H9 (cell line): ENCODE results near the gene SNX33. TPM values are rescaled to one million over a fixed set of nuclear protein-coding genes. Genes with fewer than 3 reads are reported as not detected.
"Not testable (repeated sequence)": the region's sequence is repeated elsewhere in the genome, so short reads cannot be mapped to it uniquely, and the experiment has no call there.

Source experiments
- DNase-seq: peaks from one replicate; pipeline ENCODE4 v3.0.0-alpha.2; 2017
- H2AFZ ChIP-seq: one replicate; pipeline ENCODE4 v1.6.1; 2013; ENCODE audit warnings: mild to moderate bottlenecking, low read length, control low read depth, moderate library complexity
- H2AK5ac ChIP-seq: 2 replicates; pipeline ENCODE4 v1.6.1; 2013; ENCODE audit warnings: low read length, control low read depth, mixed read lengths; ENCODE audit not compliant: insufficient read length
- H2BK120ac ChIP-seq: one replicate; pipeline ENCODE4 v1.6.1; 2013; ENCODE audit warnings: low read depth, mild to moderate bottlenecking, low read length, control low read depth, inconsistent platforms; ENCODE audit not compliant: poor library complexity, severe bottlenecking
- H2BK12ac ChIP-seq: 2 replicates; pipeline ENCODE4 v1.6.1; 2013; ENCODE audit warnings: low read length, control low read depth, mixed read lengths, low read depth; ENCODE audit not compliant: insufficient read length
- H2BK15ac ChIP-seq: 2 replicates; pipeline ENCODE4 v1.6.1; 2013; ENCODE audit warnings: low read depth, low read length, control low read depth
- H2BK20ac ChIP-seq: one replicate; pipeline ENCODE4 v1.6.1; 2013; ENCODE audit warnings: low read depth, mild to moderate bottlenecking, low read length, control low read depth, inconsistent platforms; ENCODE audit not compliant: poor library complexity, severe bottlenecking
- H2BK5ac ChIP-seq: 2 replicates; pipeline ENCODE4 v1.6.1; 2013; ENCODE audit warnings: low read length, control low read depth, mixed read lengths; ENCODE audit not compliant: insufficient read length
- H3K14ac ChIP-seq: 2 replicates; pipeline ENCODE4 v1.6.1; 2013; ENCODE audit warnings: low read length, control low read depth; ENCODE audit not compliant: insufficient read depth
- H3K18ac ChIP-seq: 2 replicates; pipeline ENCODE4 v1.6.1; 2013; ENCODE audit warnings: low read depth, mild to moderate bottlenecking, mixed read lengths, low read length, control low read depth; ENCODE audit not compliant: insufficient read length
- H3K23ac ChIP-seq: 2 replicates; pipeline ENCODE4 v1.6.1; 2013; ENCODE audit warnings: low read length, control low read depth, mixed read lengths, low read depth; ENCODE audit not compliant: insufficient read length
- H3K23me2 ChIP-seq: 2 replicates; pipeline ENCODE4 v1.6.1; 2013; ENCODE audit warnings: low read depth, mild to moderate bottlenecking, mixed read lengths, low read length, control low read depth; ENCODE audit not compliant: insufficient read length, poor library complexity, severe bottlenecking
- H3K27ac ChIP-seq: 2 replicates; pipeline ENCODE4 v1.5.1; 2013; ENCODE audit warnings: low read length, control low read depth, mixed read lengths, low read depth; ENCODE audit not compliant: insufficient read length
- H3K27me3 ChIP-seq: 2 replicates; pipeline ENCODE4 v1.6.1; 2013; ENCODE audit warnings: low read length, control low read depth, inconsistent platforms; ENCODE audit not compliant: insufficient read depth
- H3K4ac ChIP-seq: 2 replicates; pipeline ENCODE4 v1.6.1; 2013; ENCODE audit warnings: low read depth, mild to moderate bottlenecking, control low read depth, inconsistent platforms, low read length, moderate library complexity
- H3K4me1 ChIP-seq: 2 replicates; pipeline ENCODE4 v1.6.1; 2013; ENCODE audit warnings: low read length, control low read depth, inconsistent platforms; ENCODE audit not compliant: insufficient read depth
- H3K4me2 ChIP-seq: 2 replicates; pipeline ENCODE4 v1.6.1; 2013; ENCODE audit warnings: low read length, control low read depth, mixed read lengths; ENCODE audit not compliant: insufficient read length, insufficient read depth
- H3K56ac ChIP-seq: 2 replicates; pipeline ENCODE4 v1.6.1; 2013; ENCODE audit warnings: low read depth, mild to moderate bottlenecking, mixed read lengths, low read length, control low read depth; ENCODE audit not compliant: insufficient read length
- H3K79me1 ChIP-seq: 2 replicates; pipeline ENCODE4 v1.6.1; 2013; ENCODE audit warnings: low read depth, mild to moderate bottlenecking, moderate library complexity, low read length, control low read depth, inconsistent platforms; ENCODE audit not compliant: insufficient read depth, poor library complexity, severe bottlenecking
- H3K79me2 ChIP-seq: 2 replicates; pipeline ENCODE4 v1.6.1; 2013; ENCODE audit warnings: low read length, control low read depth, inconsistent platforms; ENCODE audit not compliant: insufficient read depth
- H3K9ac ChIP-seq: 2 replicates; pipeline ENCODE4 v1.6.1; 2013; ENCODE audit warnings: low read length, control low read depth, mixed read lengths; ENCODE audit not compliant: insufficient read length; ENCODE audit errors: extremely low read depth
- H3K9me3 ChIP-seq: one replicate; pipeline ENCODE4 v1.6.1; 2013; ENCODE audit warnings: low read depth, low read length, inconsistent platforms; ENCODE audit not compliant: control insufficient read depth
- H3T11ph ChIP-seq: one replicate; pipeline ENCODE4 v1.6.1; 2013; ENCODE audit warnings: mild to moderate bottlenecking, low read length, control low read depth, inconsistent platforms
- H4K20me1 ChIP-seq: one replicate; pipeline ENCODE4 v1.6.1; 2013; ENCODE audit not compliant: control insufficient read depth, insufficient read length, insufficient read depth
- H4K5ac ChIP-seq: 2 replicates; pipeline ENCODE4 v1.6.1; 2013; ENCODE audit warnings: low read depth, mild to moderate bottlenecking, mixed read lengths, low read length, control low read depth; ENCODE audit not compliant: insufficient read length
- H4K8ac ChIP-seq: replicated peaks from 2 replicates; pipeline ENCODE4 v1.6.1; 2013; ENCODE audit warnings: low read length, control low read depth, mixed read lengths, low read depth; ENCODE audit not compliant: insufficient read length
- H4K91ac ChIP-seq: 2 replicates; pipeline ENCODE4 v1.6.1; 2013; ENCODE audit warnings: low read depth, mild to moderate bottlenecking, moderate library complexity, mixed read lengths, low read length, control low read depth; ENCODE audit not compliant: insufficient read length
- H3K27ac Mint-ChIP-seq, 3 experiments: 2 replicates in 2 of 3; 3 replicates in 1 of 3; pipeline ENCODE4 v1.8.0; 2020 to 2021; ENCODE audit warnings: mixed read lengths in 3 of 3, mild to moderate bottlenecking in 1 of 3, moderate library complexity in 1 of 3
- H3K27me3 Mint-ChIP-seq: 2 replicates; pipeline ENCODE4 v1.8.0; 2021; ENCODE audit warnings: low read depth, mild to moderate bottlenecking, moderate library complexity, mixed read lengths
- H3K36me3 Mint-ChIP-seq, 3 experiments: 2 replicates in 2 of 3; 3 replicates in 1 of 3; pipeline ENCODE4 v1.8.0; 2020 to 2021; ENCODE audit warnings: low read depth in 3 of 3, mixed read lengths in 3 of 3; ENCODE audit not compliant: insufficient read depth in 1 of 3
- H3K4me1 Mint-ChIP-seq, 2 experiments: 2 replicates each; pipeline ENCODE4 v1.8.0; 2020; ENCODE audit warnings: mixed read lengths in 2 of 2
- H3K4me3 Mint-ChIP-seq, 2 experiments: 2 replicates in 1 of 2; 3 replicates in 1 of 2; pipeline ENCODE4 v1.8.0; 2020 to 2021; ENCODE audit warnings: mild to moderate bottlenecking in 2 of 2, mixed read lengths in 2 of 2, moderate library complexity in 1 of 2
- H3K9me3 Mint-ChIP-seq, 2 experiments: 2 replicates in 1 of 2; 3 replicates in 1 of 2; pipeline ENCODE4 v1.8.0; 2020; ENCODE audit warnings: mild to moderate bottlenecking in 2 of 2, mixed read lengths in 2 of 2, moderate library complexity in 1 of 2
- CTCF ChIP-seq: fragments of 200-600 bp; sonication (generic); conservative IDR thresholded peaks from 3 replicates; pipeline ENCODE4 v1.8.0; 2021; ENCODE audit warnings: antibody characterized with exemption, mild to moderate bottlenecking
- WGBS: extraction: QIAGEN DNeasy Blood & Tissue Kit; methylation state at CpG from one replicate; pipeline ENCODE4 v1.1.7; 2013; ENCODE audit warnings: missing lambda C conversion rate, low lambda C conversion rate, mixed read lengths; ENCODE audit not compliant: insufficient read length; ENCODE audit errors: extremely low coverage; 5-methylcytosine and 5-hydroxymethylcytosine counted together
- total RNA-seq: library from RNA; stranded (reverse); gene quantifications from 2 replicates; pipeline ENCODE4 v1.2.1, GENCODE V29; 2021

Gene SNX33
- total RNA-seq, 1 experiment from 2014 or later = 17.7 TPM

- H4K8ac ChIP-seq = no peak overlapping the region
- H4K20me1 ChIP-seq = no peaks in the 10 kb centered on the region
- H3K27me3 Mint-ChIP-seq = peaks cover 6% of the 10 kb centered on the region
- no peak overlapping the region for H3K18ac ChIP-seq
- peaks cover 3 to 4% (median 3%) of the 10 kb centered on the region in 3 experiments; a peak in 3 of 7 replicates for H3K36me3 Mint-ChIP-seq
- no peak overlapping the region for H2BK20ac ChIP-seq
- H3K27ac Mint-ChIP-seq = no peak overlapping the region
- no peaks in the 10 kb centered on the region for H3K9me3 ChIP-seq
- no peak overlapping the region for H2BK5ac ChIP-seq
- no CpG with 5 or more reads among the region's 26 CpGs for WGBS
- no peaks in the 10 kb centered on the region for H3K79me2 ChIP-seq
- H4K91ac ChIP-seq = no peak overlapping the region
- no peaks in the 10 kb centered on the region; a peak in 1 of 5 replicates for H3K9me3 Mint-ChIP-seq
- no peak overlapping the region for H4K5ac ChIP-seq
- no peak overlapping the region for H3K4me3 Mint-ChIP-seq
- no peak overlapping the region for H2AK5ac ChIP-seq
- no peak for TF ChIP-seq CTCF
- no peak overlapping the region for H2BK12ac ChIP-seq
- H3K9ac ChIP-seq = no peak overlapping the region
- H3K4ac ChIP-seq = no peak overlapping the region
- no peak overlapping the region; the same call in 1 of the 2 replicates for H2BK15ac ChIP-seq
- no peaks in the 10 kb centered on the region for H3K79me1 ChIP-seq
- no peaks in the 10 kb centered on the region for H3K27me3 ChIP-seq
- H3K23ac ChIP-seq = no peak overlapping the region
- H3K4me1 Mint-ChIP-seq = peaks cover 5 to 17% of the 10 kb centered on the region in 2 experiments
- no peak overlapping the region for H2BK120ac ChIP-seq
- no peak overlapping the region for H3K56ac ChIP-seq
- H3K14ac ChIP-seq = no peak overlapping the region; the same call in 1 of the 2 replicates
- H3K23me2 ChIP-seq = no peaks in the 10 kb centered on the region
- peaks cover 2% of the 10 kb centered on the region; the same call in 1 of the 2 replicates for H3K4me1 ChIP-seq
- H3T11ph ChIP-seq = no peak overlapping the region
- no peak overlapping the region for H2AFZ ChIP-seq
- no peak overlapping the region for H3K27ac ChIP-seq
- no peak for DNase-seq
- H3K4me2 ChIP-seq = no peak overlapping the region
These were observed 41.1 kb downstream of the SNX33 start for GRCh38 chr15:75688831-75689230.

- not testable (repeated sequence) for H3K4me3 Mint-ChIP-seq, H3K27ac ChIP-seq, H2BK20ac ChIP-seq, DNase-seq, H3K56ac ChIP-seq, H3K4me1 ChIP-seq, H3T11ph ChIP-seq, H3K9me3 Mint-ChIP-seq, H4K8ac ChIP-seq, H3K4me2 ChIP-seq, H3K9me3 ChIP-seq, H2AK5ac ChIP-seq, H3K27me3 ChIP-seq, H3K23ac ChIP-seq, H3K18ac ChIP-seq, H3K4ac ChIP-seq, H3K36me3 Mint-ChIP-seq, H3K79me2 ChIP-seq, H3K27me3 Mint-ChIP-seq, H3K14ac ChIP-seq, H4K5ac ChIP-seq, H2BK5ac ChIP-seq, H3K9ac ChIP-seq, H4K20me1 ChIP-seq, H3K27ac Mint-ChIP-seq, H3K23me2 ChIP-seq, H4K91ac ChIP-seq, H2AFZ ChIP-seq, H2BK12ac ChIP-seq, H3K79me1 ChIP-seq, H2BK120ac ChIP-seq, H2BK15ac ChIP-seq
- H3K4me1 Mint-ChIP-seq = peaks cover 11 to 21% of the 10 kb centered on the region in 2 experiments
- WGBS = no CpG with 5 or more reads among the region's 20 CpGs
These were observed 41.7 kb downstream of the SNX33 start for GRCh38 chr15:75689429-75689828.
